T47D (cell line): ENCODE results near the gene MSMB.
"Not testable (repeated sequence)": the region's sequence is repeated elsewhere in the genome, so short reads cannot be mapped to it uniquely, and the experiment has no call there.

ENCODE experiments used
- DNase-seq, 2 experiments: peaks; one replicate each; pipeline versions ENCODE4 v3.0.0 to v3.0.0-alpha.2; 2011 to 2012; ENCODE audit warnings: low read depth in 1 of 2, low spot score in 1 of 2
- JUND ChIP-seq: IDR thresholded peaks from 2 replicates; pipeline ENCODE4 v1.6.1; 2012; ENCODE audit warnings: low read depth
- in situ Hi-C: cut with HindIII; loops from 2 replicates; pipeline ENCODE4 v1.10.0; 2016; ENCODE audit warnings: low sequenced_read_pairs, low pct_unique_long_range_greater_than_20kb

The MSMB gene

GRCh38 chr10:46060706-46061105 lies 14.6 kb upstream of the MSMB start:
- in situ Hi-C loops = no loop called here
- TF ChIP-seq JUND = no peak
- DNase-seq = no peak

GRCh38 chr10:46057927-46058326 lies 11.9 kb upstream of the MSMB start:
- in situ Hi-C loops, DNase-seq: not testable (repeated sequence)

- TF ChIP-seq JUND = no peak
- in situ Hi-C loops = no loop called here
- no peak for DNase-seq
Measured at GRCh38 chr10:46057038-46057437, 11.0 kb upstream of the MSMB start.

GRCh38 chr10:46055771-46056170 lies 9.7 kb upstream of the MSMB start:
- no peak for DNase-seq
- in situ Hi-C loops = no loop called here
- TF ChIP-seq JUND = no peak

- in situ Hi-C loops = no loop called here
- no peak for DNase-seq
- no peak for TF ChIP-seq JUND
Measured at GRCh38 chr10:46053534-46054434, 7.7 kb upstream of the MSMB start.

- in situ Hi-C loops = no loop called here
- DNase-seq = no peak
- TF ChIP-seq JUND = no peak
Measured at GRCh38 chr10:46052791-46053375, 6.8 kb upstream of the MSMB start.

GRCh38 chr10:46052057-46052790 lies 6.2 kb upstream of the MSMB start:
- in situ Hi-C loops = no loop called here
- peak; percentile 57 to 92 for DNase-seq
- TF ChIP-seq JUND = no peak

GRCh38 chr10:46050941-46051623 lies 5.0 kb upstream of the MSMB start:
- in situ Hi-C loops = no loop called here
- no peak for TF ChIP-seq JUND
- no peak for DNase-seq

GRCh38 chr10:46049497-46049831 lies 3.4 kb upstream of the MSMB start:
- in situ Hi-C loops, DNase-seq: not testable (repeated sequence)

GRCh38 chr10:46048152-46048551 lies 2.1 kb upstream of the MSMB start:
- in situ Hi-C loops = no loop called here
- no peak for TF ChIP-seq JUND
- peak in 1 of 2 experiments; percentile 75 for DNase-seq

DNA sequence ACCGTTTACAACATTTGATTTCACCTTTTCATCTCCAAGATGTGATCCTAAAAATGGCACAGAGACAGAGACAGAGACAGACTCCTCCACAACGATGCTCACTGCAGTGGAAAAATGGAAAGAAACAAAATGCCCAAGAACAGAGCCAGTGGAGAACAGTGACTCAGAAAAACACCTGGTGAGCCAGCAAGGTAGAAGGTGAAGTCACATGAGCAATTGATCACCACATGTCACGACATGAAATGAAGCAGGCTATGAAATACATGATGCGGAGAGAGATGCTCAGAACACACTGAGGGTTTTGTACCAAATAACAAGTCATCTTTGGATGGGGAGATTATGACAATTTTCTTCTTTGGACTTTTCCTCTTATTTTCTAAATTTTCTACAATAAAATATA lies 3.5 kb downstream of the MSMB start:
- TF ChIP-seq JUND = no peak
- in situ Hi-C loops = no loop called here
- DNase-seq = no peak

- in situ Hi-C loops = no loop called here
- DNase-seq = peak in 1 of 2 experiments; percentile 74
- TF ChIP-seq JUND = no peak
Measured at GRCh38 chr10:46040004-46040403, 6.1 kb downstream of the MSMB start.
